GM12878 (cell line): ENCODE data around the gene TBC1D10B. TPM values are rescaled to one million over a fixed set of nuclear protein-coding genes. Genes with fewer than 3 reads are reported as not detected.

Experiments used
- ATAC-seq: fragments of 200-7000 bp; cut with Tn5 transposase; 3 replicates; pipeline ENCODE4 v1.9.1; 2020; ENCODE audit warnings: mild to moderate bottlenecking, moderate library complexity
- BruUV-seq: library from RNA; stranded (reverse); fragments of 400-500 nt; replicated peaks from 2 replicates; lab custom pipeline; 2021; lab: Mats Ljungman, UMichigan
- CTCF ChIA-PET: fragments of 300-600 bp; sonication (Branson Sonifier 250); formaldehyde crosslinking; extraction: SDS; loops from one replicate; lab custom pipeline; 2021; ENCODE audit warnings: inconsistent platforms; lab: Yijun Ruan, JAX
- POLR2A ChIA-PET: fragments of 350-600 bp; formaldehyde crosslinking; extraction: SDS; loops from one replicate; lab custom pipeline; 2021; ENCODE audit warnings: inconsistent platforms; lab: Charles Lee
- RAD21 ChIA-PET: fragments of 300-600 bp; sonication (Branson Sonifier 250); formaldehyde crosslinking; loops from one replicate; lab custom pipeline; 2023; ENCODE audit warnings: antibody characterized with exemption; ENCODE audit not compliant: unreplicated experiment; lab: Charles Lee
- SMC1A ChIA-PET: fragments of 300-600 bp; sonication (Branson Sonifier 250); formaldehyde crosslinking; loops from one replicate; lab custom pipeline; 2023; ENCODE audit not compliant: unreplicated experiment, uncharacterized antibody; lab: Charles Lee
- DNase-seq: peaks from one replicate; pipeline ENCODE4 v3.0.0-alpha.2; 2011; ENCODE audit warnings: low read depth, low spot score
- FAIRE-seq: peaks from 3 replicates; lab custom pipeline; 2011; peaks lifted over from hg19 to GRCh38; lab: Jason Lieb, UNC
- H2AFZ ChIP-seq: 2 replicates; pipeline ENCODE4 v1.6.0; 2011; ENCODE audit warnings: low read depth, low read length, control low read depth; ENCODE audit not compliant: control insufficient read depth
- H3K27ac ChIP-seq: 2 replicates; pipeline ENCODE4 v1.5.1; 2011; ENCODE audit warnings: control low read depth; ENCODE audit not compliant: control insufficient read depth, insufficient read depth
- H3K27me3 ChIP-seq, 2 experiments: replicated peaks in 1 of 2; 2 replicates each; pipeline versions ENCODE4 v1.6.0 to v1.6.1; 2011; ENCODE audit warnings: low read length in 1 of 2; ENCODE audit not compliant: control insufficient read depth in 2 of 2, insufficient read depth in 2 of 2
- H3K36me3 ChIP-seq, 2 experiments: 2 replicates each; pipeline ENCODE4 v1.5.1; 2011; ENCODE audit warnings: low read length in 1 of 2; ENCODE audit not compliant: control insufficient read depth in 2 of 2, insufficient read depth in 2 of 2
- H3K4me1 ChIP-seq: 2 replicates; pipeline ENCODE4 v1.6.1; 2011; ENCODE audit warnings: mild to moderate bottlenecking, low read length, moderate library complexity, mixed read lengths; ENCODE audit not compliant: control insufficient read depth, insufficient read depth
- H3K4me2 ChIP-seq: 2 replicates; pipeline ENCODE4 v1.6.0; 2011; ENCODE audit warnings: control low read depth; ENCODE audit not compliant: control insufficient read depth, insufficient read depth
- H3K4me3 ChIP-seq: fragments of 200-600 bp; sonication (generic); 2 replicates; pipeline ENCODE4 v1.5.1; 2016
- H3K79me2 ChIP-seq: 2 replicates; pipeline ENCODE4 v1.6.0; 2011; ENCODE audit warnings: low read length; ENCODE audit not compliant: control insufficient read depth, insufficient read depth
- H3K9ac ChIP-seq: 2 replicates; pipeline ENCODE4 v1.8.0; 2011; ENCODE audit warnings: low read length, control low read depth, mixed read lengths; ENCODE audit not compliant: control insufficient read depth, insufficient read depth
- H3K9me3 ChIP-seq: replicated peaks from 3 replicates; pipeline ENCODE4 v1.5.1; 2011; ENCODE audit warnings: mild to moderate bottlenecking, low read length; ENCODE audit not compliant: control insufficient read depth, insufficient read depth
- H4K20me1 ChIP-seq: 2 replicates; pipeline ENCODE4 v1.6.0; 2011; ENCODE audit not compliant: control insufficient read depth, insufficient read depth
- EGR1 ChIP-seq, 2 experiments: IDR thresholded peaks; 1 replicate in 1 of 2; 2 replicates in 1 of 2; pipeline ENCODE4 v1.6.1; 2011 to 2012; ENCODE audit warnings: low read depth in 2 of 2, low read length in 2 of 2, borderline replicate concordance in 1 of 2, mild to moderate bottlenecking in 1 of 2, moderate library complexity in 1 of 2
- HDGF ChIP-seq: fragments of 450-650 bp; IDR thresholded peaks from 2 replicates; pipeline ENCODE4 v1.6.1; 2016; ENCODE audit warnings: antibody characterized with exemption
- IRF4 ChIP-seq: IDR thresholded peaks from 2 replicates; pipeline ENCODE4 v1.6.1; 2011; ENCODE audit warnings: low read depth, low read length
- JUNB ChIP-seq: IDR thresholded peaks from 2 replicates; pipeline ENCODE4 v1.6.1; 2016; ENCODE audit warnings: antibody characterized with exemption, mild to moderate bottlenecking
- NBN ChIP-seq: fragments of 450-650 bp; IDR thresholded peaks from 2 replicates; pipeline ENCODE4 v1.6.1; 2016
- POLR2AphosphoS2 ChIP-seq: IDR thresholded peaks from 2 replicates; pipeline ENCODE4 v1.6.1; 2011; ENCODE audit warnings: low read depth, mild to moderate bottlenecking, low read length, improper control_type of control experiment, moderate library complexity
- POU2F2 ChIP-seq: IDR thresholded peaks from 3 replicates; pipeline ENCODE4 v1.6.1; 2011; ENCODE audit warnings: low read depth, mild to moderate bottlenecking, low read length, borderline replicate concordance
- RUNX3 ChIP-seq: IDR thresholded peaks from 2 replicates; pipeline ENCODE4 v1.6.1; 2012; ENCODE audit warnings: low read length, inconsistent platforms
- YBX1 ChIP-seq: fragments of 450-650 bp; IDR thresholded peaks from 2 replicates; pipeline ENCODE4 v1.6.1; 2016; ENCODE audit warnings: antibody characterized with exemption
- WGBS: methylation state at CpG from one replicate; pipeline ENCODE4 v1.1.6; 2016; ENCODE audit warnings: low lambda C conversion rate; ENCODE audit not compliant: insufficient replicate concordance, insufficient coverage; ENCODE audit errors: missing lambda C conversion rate; 5-methylcytosine and 5-hydroxymethylcytosine counted together
- in situ Hi-C: fragments of 300-500 bp; cut with MboI; formaldehyde crosslinking; loops from 9 replicates; pipeline ENCODE4 v1.14.3; 2018; ENCODE audit warnings: mixed read lengths
- intact Hi-C: fragments of 100-400 bp; cut with micrococcal nuclease; formaldehyde crosslinking; loops from one replicate; pipeline ENCODE4 v1.14.2; 2022; ENCODE audit not compliant: unreplicated experiment
- polyA plus RNA-seq, 11 experiments: library from polyadenylated mRNA; depleted of rRNA in 4 of 11; unstranded in 6 of 11; stranded (reverse) in 5 of 11; fragments of >200 nt; fragmentation: Nextera tagmentation in 4 of 11; fragmentation: Illumina TruSeq in 1 of 11; extraction: Ambion mirVana in 4 of 11; extraction: Trizol in 1 of 11; gene quantifications; 1 replicate in 1 of 11; 2 replicates in 10 of 11; pipeline versions ENCODE4 v1.2.1 to v1.2.3, GENCODE V29; 2011 to 2016; ENCODE audit warnings: inconsistent platforms in 2 of 11, missing spikeins in 2 of 11, low read depth in 1 of 11
- total RNA-seq, 4 experiments: library from RNA; depleted of rRNA in 3 of 4; stranded (reverse); fragments of >200 nt in 3 of 4; fragmentation: Illumina TruSeq in 1 of 4; extraction: Trizol in 1 of 4; gene quantifications; 2 replicates each; pipeline versions ENCODE4 v1.2.1 to v1.2.3, GENCODE V29; 2013 to 2021
- TF ChIP-seq, protein P1 (sequence below): fragments of 450-650 bp; formaldehyde crosslinking; IDR thresholded peaks from 2 replicates; pipeline ENCODE4 v1.4.0; 2020; ENCODE audit warnings: mild to moderate bottlenecking, moderate library complexity
- TF ChIP-seq, protein P2 (sequence below): fragments of 450-650 bp; IDR thresholded peaks from 2 replicates; pipeline ENCODE4 v1.6.1; 2017; ENCODE audit warnings: antibody characterized with exemption, mild to moderate bottlenecking, moderate library complexity
- TF ChIP-seq, protein P3 (sequence below): fragments of 450-650 bp; IDR thresholded peaks from 2 replicates; pipeline ENCODE4 v1.6.1; 2016; ENCODE audit warnings: mild to moderate bottlenecking
- TF ChIP-seq, protein P4 (sequence below): IDR thresholded peaks from 2 replicates; pipeline ENCODE4 v1.6.1; 2011; ENCODE audit warnings: borderline replicate concordance, low read depth, mild to moderate bottlenecking, moderate library complexity, low read length; ENCODE audit not compliant: insufficient read depth, poor library complexity, severe bottlenecking

The TBC1D10B gene
- total and polyA plus RNA-seq, 10 of the 15 experiments (the other 5 are each of a cell fraction or from before 2014, with no cell fraction given): 2.2 to 51.2 (median 11.6) TPM

DNA sequence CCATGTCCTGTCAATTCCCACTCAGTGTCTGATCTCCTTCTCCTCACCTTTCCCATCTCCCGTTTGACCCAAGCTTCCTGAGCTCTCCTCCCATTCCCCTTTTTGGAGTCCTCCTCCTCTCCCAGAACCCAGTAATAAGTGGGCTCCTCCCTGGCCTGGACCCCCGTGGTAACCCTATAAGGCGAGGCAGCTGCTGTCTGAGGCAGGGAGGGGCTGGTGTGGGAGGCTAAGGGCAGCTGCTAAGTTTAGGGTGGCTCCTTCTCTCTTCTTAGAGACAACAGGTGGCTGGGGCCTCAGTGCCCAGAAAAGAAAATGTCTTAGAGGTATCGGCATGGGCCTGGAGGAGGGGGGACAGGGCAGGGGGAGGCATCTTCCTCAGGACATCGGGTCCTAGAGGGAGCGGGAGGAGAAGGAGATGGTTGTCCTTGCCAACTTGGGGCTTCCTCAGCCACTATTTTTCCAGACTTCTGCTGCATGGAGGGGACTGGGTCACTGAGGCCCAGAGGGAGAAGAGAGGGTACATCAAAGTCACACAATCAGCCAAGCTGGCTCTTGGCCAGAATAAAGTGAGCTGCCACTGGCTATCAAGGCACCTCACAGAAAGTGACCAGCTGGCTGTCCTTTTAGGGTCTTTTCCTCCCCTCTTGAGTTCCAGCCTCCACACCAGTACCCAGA, 1.9 kb upstream of the TBC1D10B start:
- FAIRE-seq (no peak), DNase-seq (no peak), ATAC-seq (no peak)
- Histone ChIP-seq H3K79me2 (peaks cover 28% of the 10 kb centered on the region), H3K27ac (peak overlapping the region; percentile 77; the same call in 1 of the 2 replicates), H3K4me1 (peaks cover 17% of the 10 kb centered on the region), H3K4me2 (peak overlapping the region; percentile 94), H2AFZ (peak overlapping the region; percentile 24; the same call in 1 of the 2 replicates), H3K27me3 (no peaks in the 10 kb centered on the region), H4K20me1 (peaks cover 12% of the 10 kb centered on the region), H3K9ac (no peak overlapping the region), H3K36me3 (no peaks in the 10 kb centered on the region), H3K4me3 (no peak overlapping the region), H3K9me3 (no peaks in the 10 kb centered on the region)
- BruUV-seq: no TSS peak
- 55% methylated on average over 6 of the region's 6 CpGs for WGBS
- in situ Hi-C loops: no loop called here
- CTCF ChIA-PET: interaction anchor here (0.6 to 9.0 kb wide), 11 partner anchors 10 to 257 kb away, joined by 3 to 70 read pairs (median 9); partner anchors contain the start of genes CD2BP2, DCTPP1, SEPTIN1 and ZNF48
- RAD21 ChIA-PET: interaction anchor here (0.6 to 3.8 kb wide), 10 partner anchors 11 to 280 kb away, joined by 3 to 33 read pairs (median 8); partner anchors contain the start of genes CD2BP2, DCTPP1 and SEPTIN1
- POLR2A ChIA-PET: interaction anchor here (0.6 to 2.5 kb wide), 13 partner anchors 10 to 286 kb away, joined by 3 to 37 read pairs (median 9); partner anchors contain the start of genes CD2BP2, FBRS, SEPTIN1 and ZNF48
- SMC1A ChIA-PET: interaction anchor here (1.5 to 2.2 kb wide), 4 partner anchors 10 to 89 kb away, joined by 5 to 16 read pairs (median 10); partner anchors contain the start of genes SEPTIN1 and ZNF48
- intact Hi-C loops: no loop called here
- TF ChIP-seq RUNX3 (no peak), EGR1 (IDR thresholded peaks at IDR 0.05; ENCODE audit: borderline replicate concordance in 1 of 2, low read depth in 2 of 2, low read length in 2 of 2) (no peak), NBN (no peak), POU2F2 (no peak), IRF4 (no peak), POLR2AphosphoS2 (no peak), YBX1 (no peak), HDGF (no peak), JUNB (no peak)
- TF ChIP-seq, protein P1, sequence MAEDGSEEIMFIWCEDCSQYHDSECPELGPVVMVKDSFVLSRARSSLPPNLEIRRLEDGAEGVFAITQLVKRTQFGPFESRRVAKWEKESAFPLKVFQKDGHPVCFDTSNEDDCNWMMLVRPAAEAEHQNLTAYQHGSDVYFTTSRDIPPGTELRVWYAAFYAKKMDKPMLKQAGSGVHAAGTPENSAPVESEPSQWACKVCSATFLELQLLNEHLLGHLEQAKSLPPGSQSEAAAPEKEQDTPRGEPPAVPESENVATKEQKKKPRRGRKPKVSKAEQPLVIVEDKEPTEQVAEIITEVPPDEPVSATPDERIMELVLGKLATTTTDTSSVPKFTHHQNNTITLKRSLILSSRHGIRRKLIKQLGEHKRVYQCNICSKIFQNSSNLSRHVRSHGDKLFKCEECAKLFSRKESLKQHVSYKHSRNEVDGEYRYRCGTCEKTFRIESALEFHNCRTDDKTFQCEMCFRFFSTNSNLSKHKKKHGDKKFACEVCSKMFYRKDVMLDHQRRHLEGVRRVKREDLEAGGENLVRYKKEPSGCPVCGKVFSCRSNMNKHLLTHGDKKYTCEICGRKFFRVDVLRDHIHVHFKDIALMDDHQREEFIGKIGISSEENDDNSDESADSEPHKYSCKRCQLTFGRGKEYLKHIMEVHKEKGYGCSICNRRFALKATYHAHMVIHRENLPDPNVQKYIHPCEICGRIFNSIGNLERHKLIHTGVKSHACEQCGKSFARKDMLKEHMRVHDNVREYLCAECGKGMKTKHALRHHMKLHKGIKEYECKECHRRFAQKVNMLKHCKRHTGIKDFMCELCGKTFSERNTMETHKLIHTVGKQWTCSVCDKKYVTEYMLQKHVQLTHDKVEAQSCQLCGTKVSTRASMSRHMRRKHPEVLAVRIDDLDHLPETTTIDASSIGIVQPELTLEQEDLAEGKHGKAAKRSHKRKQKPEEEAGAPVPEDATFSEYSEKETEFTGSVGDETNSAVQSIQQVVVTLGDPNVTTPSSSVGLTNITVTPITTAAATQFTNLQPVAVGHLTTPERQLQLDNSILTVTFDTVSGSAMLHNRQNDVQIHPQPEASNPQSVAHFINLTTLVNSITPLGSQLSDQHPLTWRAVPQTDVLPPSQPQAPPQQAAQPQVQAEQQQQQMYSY (CRISPR knock-in tag): no peak
- TF ChIP-seq, protein P2, sequence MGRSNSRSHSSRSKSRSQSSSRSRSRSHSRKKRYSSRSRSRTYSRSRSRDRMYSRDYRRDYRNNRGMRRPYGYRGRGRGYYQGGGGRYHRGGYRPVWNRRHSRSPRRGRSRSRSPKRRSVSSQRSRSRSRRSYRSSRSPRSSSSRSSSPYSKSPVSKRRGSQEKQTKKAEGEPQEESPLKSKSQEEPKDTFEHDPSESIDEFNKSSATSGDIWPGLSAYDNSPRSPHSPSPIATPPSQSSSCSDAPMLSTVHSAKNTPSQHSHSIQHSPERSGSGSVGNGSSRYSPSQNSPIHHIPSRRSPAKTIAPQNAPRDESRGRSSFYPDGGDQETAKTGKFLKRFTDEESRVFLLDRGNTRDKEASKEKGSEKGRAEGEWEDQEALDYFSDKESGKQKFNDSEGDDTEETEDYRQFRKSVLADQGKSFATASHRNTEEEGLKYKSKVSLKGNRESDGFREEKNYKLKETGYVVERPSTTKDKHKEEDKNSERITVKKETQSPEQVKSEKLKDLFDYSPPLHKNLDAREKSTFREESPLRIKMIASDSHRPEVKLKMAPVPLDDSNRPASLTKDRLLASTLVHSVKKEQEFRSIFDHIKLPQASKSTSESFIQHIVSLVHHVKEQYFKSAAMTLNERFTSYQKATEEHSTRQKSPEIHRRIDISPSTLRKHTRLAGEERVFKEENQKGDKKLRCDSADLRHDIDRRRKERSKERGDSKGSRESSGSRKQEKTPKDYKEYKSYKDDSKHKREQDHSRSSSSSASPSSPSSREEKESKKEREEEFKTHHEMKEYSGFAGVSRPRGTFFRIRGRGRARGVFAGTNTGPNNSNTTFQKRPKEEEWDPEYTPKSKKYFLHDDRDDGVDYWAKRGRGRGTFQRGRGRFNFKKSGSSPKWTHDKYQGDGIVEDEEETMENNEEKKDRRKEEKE: no peak
- TF ChIP-seq, protein P3, sequence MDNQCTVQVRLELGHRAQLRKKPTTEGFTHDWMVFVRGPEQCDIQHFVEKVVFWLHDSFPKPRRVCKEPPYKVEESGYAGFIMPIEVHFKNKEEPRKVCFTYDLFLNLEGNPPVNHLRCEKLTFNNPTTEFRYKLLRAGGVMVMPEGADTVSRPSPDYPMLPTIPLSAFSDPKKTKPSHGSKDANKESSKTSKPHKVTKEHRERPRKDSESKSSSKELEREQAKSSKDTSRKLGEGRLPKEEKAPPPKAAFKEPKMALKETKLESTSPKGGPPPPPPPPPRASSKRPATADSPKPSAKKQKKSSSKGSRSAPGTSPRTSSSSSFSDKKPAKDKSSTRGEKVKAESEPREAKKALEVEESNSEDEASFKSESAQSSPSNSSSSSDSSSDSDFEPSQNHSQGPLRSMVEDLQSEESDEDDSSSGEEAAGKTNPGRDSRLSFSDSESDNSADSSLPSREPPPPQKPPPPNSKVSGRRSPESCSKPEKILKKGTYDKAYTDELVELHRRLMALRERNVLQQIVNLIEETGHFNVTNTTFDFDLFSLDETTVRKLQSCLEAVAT: no peak
- TF ChIP-seq, protein P4, sequence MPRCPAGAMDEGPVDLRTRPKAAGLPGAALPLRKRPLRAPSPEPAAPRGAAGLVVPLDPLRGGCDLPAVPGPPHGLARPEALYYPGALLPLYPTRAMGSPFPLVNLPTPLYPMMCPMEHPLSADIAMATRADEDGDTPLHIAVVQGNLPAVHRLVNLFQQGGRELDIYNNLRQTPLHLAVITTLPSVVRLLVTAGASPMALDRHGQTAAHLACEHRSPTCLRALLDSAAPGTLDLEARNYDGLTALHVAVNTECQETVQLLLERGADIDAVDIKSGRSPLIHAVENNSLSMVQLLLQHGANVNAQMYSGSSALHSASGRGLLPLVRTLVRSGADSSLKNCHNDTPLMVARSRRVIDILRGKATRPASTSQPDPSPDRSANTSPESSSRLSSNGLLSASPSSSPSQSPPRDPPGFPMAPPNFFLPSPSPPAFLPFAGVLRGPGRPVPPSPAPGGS: no peak
